ENCODE data around the gene TMOD2.

TMOD2 gene

GRCh38 chr15:51720201-51720995 lies 31.0 kb upstream of the TMOD2 start:
- Histone ChIP-seq H3K36me3 (ENCODE audit: insufficient read depth, low read length) (0 out of 2 replicates have a peak, but pooled peaks cover 4% of the 10 kb centered on the region), H3K27ac (ENCODE audit: low read depth, low read length) (no peak overlapping the region), H2AFZ (ENCODE audit: low read length, unreplicated experiment) (no peak overlapping the region), H3K4me1 (ENCODE audit: control insufficient read depth, insufficient read depth, low read length, unreplicated experiment) (peaks cover 12% of the 10 kb centered on the region), H3K4me3 (ENCODE audit: low read depth, low read length) (no peak overlapping the region), H3K79me2 (ENCODE audit: control insufficient read depth, insufficient read depth, low read length, unreplicated experiment) (no peaks in the 10 kb centered on the region), H3K27me3 (ENCODE audit: insufficient read depth, low read length) (no peaks in the 10 kb centered on the region)

- Histone ChIP-seq H3K4me3 (ENCODE audit: low read depth, low read length) (no peak overlapping the region), H3K79me2 (ENCODE audit: control insufficient read depth, insufficient read depth, low read length, unreplicated experiment) (no peaks in the 10 kb centered on the region), H3K27ac (ENCODE audit: low read depth, low read length) (no peak overlapping the region), H3K36me3 (ENCODE audit: insufficient read depth, low read length) (0 out of 2 replicates have a peak, but pooled peaks cover 4% of the 10 kb centered on the region), H3K4me1 (ENCODE audit: control insufficient read depth, insufficient read depth, low read length, unreplicated experiment) (peaks cover 17% of the 10 kb centered on the region), H3K27me3 (ENCODE audit: insufficient read depth, low read length) (no peaks in the 10 kb centered on the region), H2AFZ (ENCODE audit: low read length, unreplicated experiment) (no peak overlapping the region)
Measured at GRCh38 chr15:51721199-51721960, 30.0 kb upstream of the TMOD2 start.

GRCh38 chr15:51724199-51724598 lies 27.2 kb upstream of the TMOD2 start:
- H3K4me3 ChIP-seq (ENCODE audit: low read depth, low read length), result no peak overlapping the region
- no peak overlapping the region for H3K27ac ChIP-seq (ENCODE audit: low read depth, low read length)
- peaks cover 12% of the 10 kb centered on the region for H3K79me2 ChIP-seq (ENCODE audit: control insufficient read depth, insufficient read depth, low read length, unreplicated experiment)
- peaks cover 32% of the 10 kb centered on the region for H3K4me1 ChIP-seq (ENCODE audit: control insufficient read depth, insufficient read depth, low read length, unreplicated experiment)
- H3K27me3 ChIP-seq (ENCODE audit: insufficient read depth, low read length), result no peaks in the 10 kb centered on the region
- 0 out of 2 replicates have a peak, but pooled peaks cover 4% of the 10 kb centered on the region for H3K36me3 ChIP-seq (ENCODE audit: insufficient read depth, low read length)
- no peak overlapping the region for H2AFZ ChIP-seq (ENCODE audit: low read length, unreplicated experiment)

- Histone ChIP-seq H3K4me1 (ENCODE audit: control insufficient read depth, insufficient read depth, low read length, unreplicated experiment) (peaks cover 32% of the 10 kb centered on the region), H3K27ac (ENCODE audit: low read depth, low read length) (no peak overlapping the region), H3K79me2 (ENCODE audit: control insufficient read depth, insufficient read depth, low read length, unreplicated experiment) (peaks cover 13% of the 10 kb centered on the region), H3K36me3 (ENCODE audit: insufficient read depth, low read length) (0 out of 2 replicates have a peak, but pooled peaks cover 4% of the 10 kb centered on the region), H3K4me3 (ENCODE audit: low read depth, low read length) (no peak overlapping the region), H2AFZ (ENCODE audit: low read length, unreplicated experiment) (no peak overlapping the region), H3K27me3 (ENCODE audit: insufficient read depth, low read length) (no peaks in the 10 kb centered on the region)
Measured at GRCh38 chr15:51724673-51725072, 26.7 kb upstream of the TMOD2 start.

- Histone ChIP-seq H3K27ac (ENCODE audit: low read depth, low read length) (no peak overlapping the region; the same call in 1 of the 2 replicates), H3K4me3 (ENCODE audit: low read depth, low read length) (0 out of 2 replicates have a peak overlapping the region, but pooled peaks have one; percentile 3), H3K79me2 (ENCODE audit: control insufficient read depth, insufficient read depth, low read length, unreplicated experiment) (peaks cover 29% of the 10 kb centered on the region), H2AFZ (ENCODE audit: low read length, unreplicated experiment) (no peak overlapping the region), H3K36me3 (ENCODE audit: insufficient read depth, low read length) (0 out of 2 replicates have a peak, but pooled peaks cover 3% of the 10 kb centered on the region), H3K27me3 (ENCODE audit: insufficient read depth, low read length) (no peaks in the 10 kb centered on the region), H3K4me1 (ENCODE audit: control insufficient read depth, insufficient read depth, low read length, unreplicated experiment) (peaks cover 39% of the 10 kb centered on the region)
Measured at GRCh38 chr15:51726302-51727073, 24.9 kb upstream of the TMOD2 start.

GRCh38 chr15:51727141-51727897 lies 24.1 kb upstream of the TMOD2 start:
- Histone ChIP-seq H2AFZ (ENCODE audit: low read length, unreplicated experiment) (no peak overlapping the region), H3K4me3 (ENCODE audit: low read depth, low read length) (no peak overlapping the region), H3K79me2 (ENCODE audit: control insufficient read depth, insufficient read depth, low read length, unreplicated experiment) (peaks cover 34% of the 10 kb centered on the region), H3K4me1 (ENCODE audit: control insufficient read depth, insufficient read depth, low read length, unreplicated experiment) (peaks cover 38% of the 10 kb centered on the region), H3K36me3 (ENCODE audit: insufficient read depth, low read length) (no peaks in the 10 kb centered on the region), H3K27ac (ENCODE audit: low read depth, low read length) (peak overlapping the region; percentile 13; the same call in 1 of the 2 replicates), H3K27me3 (ENCODE audit: insufficient read depth, low read length) (no peaks in the 10 kb centered on the region)

- H3K4me1 ChIP-seq (ENCODE audit: control insufficient read depth, insufficient read depth, low read length, unreplicated experiment), result peaks cover 41% of the 10 kb centered on the region
- peaks cover 38% of the 10 kb centered on the region for H3K79me2 ChIP-seq (ENCODE audit: control insufficient read depth, insufficient read depth, low read length, unreplicated experiment)
- H3K36me3 ChIP-seq (ENCODE audit: insufficient read depth, low read length), result no peaks in the 10 kb centered on the region
- H2AFZ ChIP-seq (ENCODE audit: low read length, unreplicated experiment), result peak overlapping the region; percentile 76
- H3K4me3 ChIP-seq (ENCODE audit: low read depth, low read length), result peak overlapping the region; percentile 75
- H3K27ac ChIP-seq (ENCODE audit: low read depth, low read length), result peak overlapping the region; percentile 78
- no peaks in the 10 kb centered on the region for H3K27me3 ChIP-seq (ENCODE audit: insufficient read depth, low read length)
Measured at GRCh38 chr15:51731549-51732267, 19.7 kb upstream of the TMOD2 start.

- no peaks in the 10 kb centered on the region for H3K36me3 ChIP-seq (ENCODE audit: insufficient read depth, low read length)
- no peak overlapping the region for H3K4me3 ChIP-seq (ENCODE audit: low read depth, low read length)
- no peak overlapping the region for H2AFZ ChIP-seq (ENCODE audit: low read length, unreplicated experiment)
- peaks cover 32% of the 10 kb centered on the region for H3K4me1 ChIP-seq (ENCODE audit: control insufficient read depth, insufficient read depth, low read length, unreplicated experiment)
- H3K79me2 ChIP-seq (ENCODE audit: control insufficient read depth, insufficient read depth, low read length, unreplicated experiment), result peaks cover 35% of the 10 kb centered on the region
- H3K27me3 ChIP-seq (ENCODE audit: insufficient read depth, low read length), result no peaks in the 10 kb centered on the region
- no peak overlapping the region for H3K27ac ChIP-seq (ENCODE audit: low read depth, low read length)
Measured at GRCh38 chr15:51732646-51733045, 18.8 kb upstream of the TMOD2 start.

- Histone ChIP-seq H3K27ac (ENCODE audit: low read depth, low read length) (no peak overlapping the region), H3K4me3 (ENCODE audit: low read depth, low read length) (0 out of 2 replicates have a peak overlapping the region, but pooled peaks have one; percentile 88), H3K27me3 (ENCODE audit: insufficient read depth, low read length) (no peaks in the 10 kb centered on the region), H2AFZ (ENCODE audit: low read length, unreplicated experiment) (no peak overlapping the region), H3K36me3 (ENCODE audit: insufficient read depth, low read length) (no peaks in the 10 kb centered on the region), H3K4me1 (ENCODE audit: control insufficient read depth, insufficient read depth, low read length, unreplicated experiment) (peaks cover 29% of the 10 kb centered on the region), H3K79me2 (ENCODE audit: control insufficient read depth, insufficient read depth, low read length, unreplicated experiment) (peaks cover 22% of the 10 kb centered on the region)
Measured at GRCh38 chr15:51735228-51736010, 16.0 kb upstream of the TMOD2 start.
